H54 (cell line): ENCODE measurements around the gene ZBTB40.

Experiments used
- DNase-seq: peaks from one replicate; pipeline ENCODE4 v3.0.0; 2011; ENCODE audit warnings: low spot score, mixed read lengths; ENCODE audit not compliant: insufficient read length
- FAIRE-seq: peaks from 3 replicates; lab custom pipeline; 2011; peaks lifted over from hg19 to GRCh38; lab: Jason Lieb, UNC
- POLR2A ChIP-seq: IDR thresholded peaks from 2 replicates; pipeline ENCODE4 v1.6.1; 2011; ENCODE audit warnings: low read depth, mild to moderate bottlenecking, low read length

ZBTB40 gene

DNA sequence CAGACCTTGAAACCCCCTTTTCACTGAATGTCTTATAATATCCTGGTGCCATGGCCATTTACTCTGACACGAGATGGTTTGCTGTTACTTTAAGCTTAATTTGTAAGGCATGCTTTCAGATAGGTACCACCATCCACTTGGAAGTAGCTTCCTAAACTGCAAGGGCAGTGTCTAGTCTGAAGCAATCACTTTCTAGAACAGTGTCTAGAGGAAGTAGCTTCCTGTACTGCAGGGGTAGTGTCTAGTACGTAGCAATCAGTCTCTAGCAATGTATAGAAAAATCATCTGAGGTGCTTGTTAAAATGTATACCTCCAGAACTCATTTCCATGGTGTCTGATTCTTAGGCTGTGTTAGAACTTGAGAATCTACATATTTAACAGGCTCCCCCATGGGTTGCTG lies 42.5 kb downstream of the ZBTB40 start:
- TF ChIP-seq POLR2A: no peak
- no peak for FAIRE-seq
- no peak for DNase-seq

- DNase-seq: no peak
These were observed 43.4 kb downstream of the ZBTB40 start for GRCh38 chr1:22494943-22495579.

DNA sequence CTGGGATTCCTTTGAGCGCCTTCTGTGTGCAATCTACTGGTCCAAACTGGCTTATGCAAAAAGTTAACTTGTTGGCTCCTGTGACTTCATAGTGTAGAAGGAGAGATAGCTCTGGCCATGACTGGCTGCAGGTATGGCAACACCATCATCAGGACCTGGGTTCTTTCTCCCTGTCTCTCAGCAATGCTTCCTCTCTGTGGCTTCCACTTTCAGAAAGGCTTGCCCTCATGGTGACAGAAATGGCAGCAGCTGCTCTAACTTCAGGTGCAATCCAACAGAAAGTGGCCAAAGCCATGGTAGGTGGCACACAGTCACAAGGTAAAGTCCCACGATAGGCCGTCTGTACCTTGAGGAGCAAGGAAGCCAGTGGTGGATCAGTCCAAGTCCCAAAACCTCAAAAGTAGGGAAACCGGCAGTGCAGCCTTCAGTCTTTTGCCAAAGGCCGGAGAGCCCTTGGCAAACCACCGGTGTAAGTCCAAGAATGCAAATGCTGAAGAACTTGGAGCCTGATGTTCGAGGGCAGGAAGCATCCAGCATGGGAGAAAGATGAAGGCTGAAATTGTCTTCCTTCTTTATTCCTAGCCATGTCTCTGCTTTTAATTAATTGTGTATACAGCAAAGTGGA lies 45.0 kb downstream of the ZBTB40 start:
- DNase-seq (no peak), FAIRE-seq (no peak)
- TF ChIP-seq POLR2A: no peak

More at GRCh38 chr1:22494943-22495579, 43.4 kb downstream of the ZBTB40 start:
- no peak for TF ChIP-seq POLR2A
- FAIRE-seq: no peak

DNA sequence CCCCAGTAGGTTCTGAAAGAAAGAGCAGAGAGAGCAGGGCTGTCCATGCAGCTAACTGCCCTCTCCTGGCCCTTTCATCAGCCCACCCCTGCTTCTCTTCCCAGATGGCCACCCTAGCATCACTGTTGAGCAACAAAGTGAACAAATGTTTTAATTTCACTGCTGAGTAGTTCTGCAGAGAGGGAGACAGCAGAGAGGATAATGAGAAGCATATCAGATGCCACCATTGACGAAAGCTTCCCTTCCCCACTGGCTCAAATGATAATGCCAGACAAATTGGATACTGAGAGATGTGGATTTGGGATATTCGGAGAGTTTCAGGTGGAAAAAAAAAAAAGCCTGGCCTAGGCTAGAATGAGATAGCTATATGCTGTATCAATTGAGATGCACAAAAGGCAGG lies 46.8 kb downstream of the ZBTB40 start:
- no peak for FAIRE-seq
- DNase-seq: no peak
- no peak for TF ChIP-seq POLR2A

DNA sequence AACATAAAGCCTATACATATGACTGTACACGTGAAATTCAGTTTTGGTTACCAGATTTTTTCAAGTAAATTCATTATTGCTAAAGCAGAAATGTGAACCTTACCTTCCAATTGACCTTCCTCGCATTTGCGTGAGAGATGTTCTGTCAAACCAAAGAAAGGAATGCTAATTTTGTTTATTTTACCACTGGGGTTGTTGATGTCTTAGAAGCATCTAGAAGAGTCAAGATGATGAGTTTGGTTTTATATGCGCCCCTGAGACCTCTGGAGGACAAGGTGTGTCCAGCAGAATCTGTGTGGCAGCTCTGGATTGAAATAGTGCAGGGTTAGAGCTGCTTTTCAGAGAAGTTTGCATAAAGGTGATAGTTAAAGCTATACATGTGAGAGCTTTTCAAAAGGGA lies 48.4 kb downstream of the ZBTB40 start:
- no peak for FAIRE-seq
- TF ChIP-seq POLR2A: no peak
- DNase-seq: no peak

DNA sequence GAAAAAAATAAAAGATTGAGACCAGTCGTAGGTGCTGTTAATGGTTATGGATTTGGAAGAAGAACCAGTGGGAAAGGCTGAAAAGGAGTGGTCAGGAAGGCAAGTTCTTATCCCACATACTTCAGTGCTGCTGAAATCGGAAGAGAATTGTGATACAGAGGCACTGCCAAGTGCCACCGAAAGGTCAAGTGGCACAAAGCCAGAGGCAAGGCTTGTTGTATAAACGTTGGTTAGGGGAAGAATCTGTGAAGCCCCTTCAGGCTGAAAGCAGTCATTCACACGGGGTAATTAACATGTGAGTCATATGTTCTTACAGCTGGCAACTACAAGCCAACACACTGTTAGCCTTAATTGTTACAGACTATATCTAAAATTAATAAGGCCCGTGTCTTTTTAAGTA lies 48.8 kb downstream of the ZBTB40 start:
- DNase-seq (no peak), FAIRE-seq (no peak)
- no peak for TF ChIP-seq POLR2A

DNA sequence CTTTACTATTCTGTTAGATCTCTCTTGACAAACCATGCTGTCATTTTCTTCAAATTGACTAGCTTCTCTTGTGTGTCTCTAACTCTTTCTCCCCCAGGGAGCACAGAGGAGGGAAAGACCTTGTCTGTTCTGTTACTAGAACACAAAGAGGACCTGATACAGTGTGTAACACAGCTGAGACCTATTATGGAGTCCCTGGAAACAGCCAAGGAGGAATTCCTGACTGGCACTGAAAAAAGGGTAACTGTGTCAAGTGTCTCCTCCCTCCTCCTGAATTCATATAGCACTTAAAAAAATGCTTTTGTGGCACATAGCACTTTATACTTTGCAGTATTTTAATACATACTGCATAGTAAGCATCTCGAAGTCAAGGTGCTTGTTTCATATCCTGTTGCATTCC lies 50.6 kb downstream of the ZBTB40 start:
- DNase-seq: no peak
- no peak for TF ChIP-seq POLR2A
- no peak for FAIRE-seq

DNA sequence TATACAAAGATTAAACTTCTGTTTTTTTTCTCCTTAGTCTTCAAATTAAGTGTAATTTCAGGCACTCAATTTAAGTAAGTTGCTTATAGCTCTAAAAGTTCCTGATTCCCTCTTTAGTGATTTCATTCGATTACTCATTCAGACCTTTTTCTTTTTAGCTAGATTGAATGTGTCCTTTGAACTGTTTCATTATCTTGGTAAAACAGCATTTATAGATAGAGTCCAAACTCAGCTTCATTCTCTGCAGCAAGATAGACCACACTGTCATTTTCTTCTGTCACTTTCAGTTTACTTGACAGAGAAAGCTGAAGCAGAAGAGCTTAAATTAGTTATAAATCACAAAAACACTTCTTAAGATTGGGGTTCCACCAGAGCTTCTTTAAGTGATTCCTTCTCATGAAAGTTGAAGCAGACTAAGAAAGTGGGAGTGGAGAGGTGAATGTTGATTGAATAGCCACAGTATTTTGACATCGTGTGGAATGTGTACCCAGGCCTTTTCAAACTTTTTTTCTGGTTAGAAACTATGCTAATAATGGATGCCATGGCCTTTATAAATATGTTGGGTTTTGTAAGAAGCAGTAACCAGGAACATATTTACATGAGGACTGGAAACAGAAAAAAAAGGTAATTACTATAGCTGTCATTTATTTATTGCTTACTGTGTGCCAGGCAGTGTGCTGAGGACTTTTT lies 52.2 kb downstream of the ZBTB40 start:
- DNase-seq: no peak
- TF ChIP-seq POLR2A: no peak
- no peak for FAIRE-seq

GRCh38 chr1:22506130-22506692 lies 54.6 kb downstream of the ZBTB40 start:
- no peak for TF ChIP-seq POLR2A
- DNase-seq (no peak), FAIRE-seq (no peak)

GRCh38 chr1:22507587-22507986 lies 55.9 kb downstream of the ZBTB40 start:
- DNase-seq: no peak
- no peak for FAIRE-seq
- TF ChIP-seq POLR2A: no peak

GRCh38 chr1:22508329-22508728 lies 56.7 kb downstream of the ZBTB40 start:
- FAIRE-seq: no peak
- no peak for TF ChIP-seq POLR2A
- no peak for DNase-seq

DNA sequence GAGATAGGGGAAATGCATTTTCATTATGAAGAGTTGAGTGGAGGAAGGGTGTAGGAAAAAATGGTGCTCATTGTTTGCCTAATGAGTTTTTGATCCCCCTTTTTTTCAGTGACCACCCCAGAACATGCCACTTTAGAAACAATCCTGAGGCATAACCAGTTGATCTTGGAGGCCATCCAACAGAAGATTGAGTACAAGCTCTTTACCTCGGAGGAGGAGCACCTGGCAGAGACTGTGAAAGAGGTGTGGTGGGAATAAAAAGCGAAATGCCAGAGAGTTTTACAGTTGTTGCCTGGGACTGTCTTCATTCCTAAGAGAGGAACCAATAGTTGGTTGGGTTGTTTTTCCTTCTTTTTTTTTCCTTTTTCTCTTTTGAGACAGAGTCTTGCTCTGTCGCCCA lies 57.3 kb downstream of the ZBTB40 start:
- FAIRE-seq: no peak
- no peak for DNase-seq
- no peak for TF ChIP-seq POLR2A

DNA sequence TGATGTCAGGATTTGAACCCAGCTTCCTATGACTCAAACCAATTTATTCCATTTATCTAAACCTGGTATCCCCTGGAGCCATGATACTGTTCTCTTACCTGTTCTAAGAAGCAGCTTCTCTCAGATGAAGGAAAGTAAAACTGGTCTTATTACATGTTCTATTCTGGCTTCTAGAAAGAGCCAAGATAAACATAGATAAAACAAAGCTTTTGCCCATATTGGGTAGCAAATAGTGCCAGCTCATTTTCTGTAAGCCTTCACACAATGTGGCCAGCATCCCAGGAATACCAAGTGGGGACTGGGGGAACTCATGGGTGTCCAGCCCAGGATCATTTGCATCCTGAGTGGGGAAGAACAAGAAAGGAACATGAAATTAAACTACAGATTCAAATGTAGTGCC lies 58.2 kb downstream of the ZBTB40 start:
- DNase-seq: no peak
- no peak for FAIRE-seq

DNA sequence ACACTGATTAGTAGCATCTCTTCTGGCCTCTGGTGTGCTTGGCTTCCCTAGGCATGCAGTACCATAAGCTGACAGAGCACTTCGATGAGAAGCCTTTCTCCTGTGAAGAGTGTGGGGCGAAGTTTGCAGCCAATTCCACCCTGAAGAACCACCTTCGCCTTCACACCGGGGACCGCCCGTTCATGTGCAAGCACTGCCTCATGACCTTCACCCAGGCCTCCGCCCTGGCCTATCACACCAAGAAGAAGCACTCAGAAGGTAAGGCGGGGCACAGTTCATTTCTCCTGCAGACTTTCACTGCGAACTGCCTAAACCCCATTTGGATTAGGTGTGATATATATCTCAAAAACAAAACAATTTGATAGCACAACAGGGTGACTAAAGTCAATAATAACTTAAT lies 61.2 kb downstream of the ZBTB40 start:
- DNase-seq (no peak), FAIRE-seq (no peak)
- no peak for TF ChIP-seq POLR2A

More for the DNA sequence above, 58.2 kb downstream of the ZBTB40 start:
- no peak for TF ChIP-seq POLR2A
